ENCODE data around the gene PEX6.

PEX6 gene, protein sequence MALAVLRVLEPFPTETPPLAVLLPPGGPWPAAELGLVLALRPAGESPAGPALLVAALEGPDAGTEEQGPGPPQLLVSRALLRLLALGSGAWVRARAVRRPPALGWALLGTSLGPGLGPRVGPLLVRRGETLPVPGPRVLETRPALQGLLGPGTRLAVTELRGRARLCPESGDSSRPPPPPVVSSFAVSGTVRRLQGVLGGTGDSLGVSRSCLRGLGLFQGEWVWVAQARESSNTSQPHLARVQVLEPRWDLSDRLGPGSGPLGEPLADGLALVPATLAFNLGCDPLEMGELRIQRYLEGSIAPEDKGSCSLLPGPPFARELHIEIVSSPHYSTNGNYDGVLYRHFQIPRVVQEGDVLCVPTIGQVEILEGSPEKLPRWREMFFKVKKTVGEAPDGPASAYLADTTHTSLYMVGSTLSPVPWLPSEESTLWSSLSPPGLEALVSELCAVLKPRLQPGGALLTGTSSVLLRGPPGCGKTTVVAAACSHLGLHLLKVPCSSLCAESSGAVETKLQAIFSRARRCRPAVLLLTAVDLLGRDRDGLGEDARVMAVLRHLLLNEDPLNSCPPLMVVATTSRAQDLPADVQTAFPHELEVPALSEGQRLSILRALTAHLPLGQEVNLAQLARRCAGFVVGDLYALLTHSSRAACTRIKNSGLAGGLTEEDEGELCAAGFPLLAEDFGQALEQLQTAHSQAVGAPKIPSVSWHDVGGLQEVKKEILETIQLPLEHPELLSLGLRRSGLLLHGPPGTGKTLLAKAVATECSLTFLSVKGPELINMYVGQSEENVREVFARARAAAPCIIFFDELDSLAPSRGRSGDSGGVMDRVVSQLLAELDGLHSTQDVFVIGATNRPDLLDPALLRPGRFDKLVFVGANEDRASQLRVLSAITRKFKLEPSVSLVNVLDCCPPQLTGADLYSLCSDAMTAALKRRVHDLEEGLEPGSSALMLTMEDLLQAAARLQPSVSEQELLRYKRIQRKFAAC

DNA sequence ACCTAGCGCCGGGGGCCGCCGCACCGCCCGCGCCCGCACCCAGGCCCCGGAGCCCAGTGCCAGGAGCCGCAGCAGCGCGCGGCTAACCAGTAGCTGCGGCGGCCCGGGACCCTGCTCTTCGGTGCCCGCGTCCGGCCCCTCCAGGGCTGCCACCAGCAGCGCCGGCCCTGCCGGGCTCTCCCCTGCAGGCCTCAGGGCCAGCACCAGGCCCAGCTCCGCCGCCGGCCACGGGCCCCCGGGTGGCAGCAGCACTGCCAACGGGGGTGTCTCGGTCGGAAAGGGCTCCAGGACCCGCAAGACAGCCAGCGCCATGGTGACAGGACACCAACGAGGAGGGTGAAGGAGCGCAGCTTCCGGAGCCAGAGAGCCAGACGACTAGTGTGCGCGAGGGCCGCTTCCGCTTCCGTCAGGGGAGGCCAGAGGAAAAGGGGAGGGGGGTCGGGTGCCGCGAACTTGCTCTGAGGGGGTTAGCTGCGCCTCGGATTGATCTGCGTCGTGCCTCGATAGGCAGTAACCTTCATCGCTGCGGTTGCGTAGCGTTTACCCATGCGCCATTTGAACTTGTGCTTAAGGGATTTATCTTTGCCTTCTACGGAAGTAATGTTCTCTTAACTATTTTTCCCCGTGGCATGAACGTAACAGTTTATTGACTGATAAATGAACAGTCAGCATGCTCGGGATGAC, at the start of gene PEX6:
Gene PEX6 (minus strand): TSS at position 343 of the 684 bp plus-strand sequence. CDS start 31 bp downstream, at position 312.
- peak; percentile 88 to 91 for DNase-seq (ENCODE audit: low read depth in 2 of 2)

DNA sequence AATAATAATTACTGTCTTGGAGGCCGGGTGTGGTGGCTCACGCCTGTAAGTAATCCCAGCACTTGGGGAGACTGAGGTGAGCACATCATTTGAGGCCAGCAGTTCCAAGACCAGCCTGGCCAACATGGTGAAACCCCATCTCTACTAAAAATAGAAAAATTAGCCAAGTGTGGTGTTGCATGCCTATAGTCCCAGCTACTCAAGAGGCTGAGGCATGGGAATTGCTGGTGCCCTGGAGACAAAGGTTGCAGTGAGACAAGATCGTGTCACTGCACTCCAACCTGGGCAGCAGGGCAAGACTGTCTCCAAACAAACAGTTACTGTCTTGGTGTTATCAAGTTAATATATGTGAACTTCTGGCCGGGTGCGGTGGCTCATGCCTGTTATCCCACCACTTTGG, 47.4 kb upstream of the PEX6 start:
- no peak for DNase-seq (ENCODE audit: low read depth in 2 of 2)

DNA sequence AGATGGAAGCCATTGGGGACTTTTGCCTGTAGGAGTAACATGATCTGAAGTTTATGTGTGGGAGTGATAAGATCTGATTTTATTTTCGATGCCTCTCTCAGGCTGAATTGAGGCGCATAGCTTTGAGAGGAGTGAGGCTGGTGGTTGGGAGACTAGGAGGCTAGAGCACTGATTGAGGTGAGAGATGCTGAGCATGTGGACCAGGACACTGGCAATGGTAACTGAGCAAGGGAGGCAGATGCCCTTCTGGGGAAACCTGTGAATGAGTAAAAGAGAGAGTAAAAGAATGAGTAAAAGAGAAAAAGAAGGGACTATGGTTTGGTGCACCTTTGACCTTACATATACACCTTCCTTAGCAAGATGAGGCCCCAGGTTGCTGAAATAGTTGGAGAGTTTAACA, 45.5 kb upstream of the PEX6 start:
- peak in 1 of 2 donors; percentile 4 for DNase-seq (ENCODE audit: low read depth in 2 of 2)

DNA sequence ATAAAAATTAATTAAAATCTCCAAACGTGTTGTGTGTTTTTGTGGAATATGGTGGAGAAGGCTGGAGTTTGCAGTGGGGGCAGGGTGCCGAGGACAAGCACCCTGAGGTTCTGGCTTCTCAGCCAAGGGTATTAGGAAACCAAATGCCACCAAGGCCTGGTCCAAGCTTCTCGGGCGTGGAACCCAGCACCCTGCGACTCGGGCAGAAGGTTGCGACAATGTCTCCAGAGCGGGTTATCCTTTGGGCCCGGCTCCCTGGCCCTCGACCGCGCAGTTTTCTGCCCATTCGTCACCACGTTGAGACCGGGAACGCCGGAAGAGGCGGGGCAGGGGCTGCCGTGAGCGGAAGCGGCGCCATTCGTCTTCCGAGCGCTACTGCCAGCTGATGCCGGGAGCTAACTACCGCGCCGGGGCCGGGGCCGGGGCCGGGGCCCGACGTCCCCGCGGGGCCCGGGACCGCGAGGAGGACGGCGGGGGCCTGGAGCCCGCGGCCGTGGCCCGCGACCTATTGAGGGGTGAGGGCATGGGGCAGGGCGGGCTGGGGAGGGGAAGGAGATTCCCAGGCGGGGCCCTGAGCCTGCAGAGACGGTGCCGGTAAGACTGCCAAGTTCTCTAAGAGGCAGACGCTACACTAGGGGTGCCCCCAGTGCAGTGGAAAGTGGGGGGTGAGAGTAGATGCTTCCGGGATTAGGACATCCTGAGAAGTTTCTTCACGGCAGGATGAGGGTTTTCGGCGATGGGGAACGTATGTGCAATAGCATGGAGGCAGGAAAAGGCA, 42.5 kb upstream of the PEX6 start, which contains the start of gene RRP36:
Gene RRP36 (plus strand): TSS at position 354 of the 778 bp plus-strand sequence. CDS start 32 bp downstream, at position 386.
- DNase-seq (ENCODE audit: low read depth in 2 of 2), result peak; percentile 58 to 69

DNA sequence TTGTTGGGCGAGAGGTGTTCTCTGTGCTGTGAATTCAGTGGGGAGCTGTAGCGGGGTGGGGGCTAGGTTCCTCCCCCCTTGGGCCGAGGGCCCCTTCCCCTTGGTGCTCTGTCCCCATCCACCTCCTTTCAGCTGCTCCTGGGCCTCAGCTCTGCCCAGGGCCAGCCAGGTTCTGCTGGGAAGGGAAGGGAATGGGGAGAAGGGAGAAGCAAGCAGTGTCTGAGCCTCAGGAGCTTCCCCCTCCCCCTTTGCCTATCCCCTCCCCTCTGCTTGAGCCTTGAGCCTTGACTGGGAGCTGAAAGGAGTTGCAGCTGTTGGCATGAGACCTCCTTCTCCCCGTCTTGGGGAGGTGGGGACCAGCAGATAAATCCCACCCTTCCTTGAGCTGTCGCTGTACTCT, 41.9 kb upstream of the PEX6 start:
- no peak for DNase-seq (ENCODE audit: low read depth in 2 of 2)

DNA sequence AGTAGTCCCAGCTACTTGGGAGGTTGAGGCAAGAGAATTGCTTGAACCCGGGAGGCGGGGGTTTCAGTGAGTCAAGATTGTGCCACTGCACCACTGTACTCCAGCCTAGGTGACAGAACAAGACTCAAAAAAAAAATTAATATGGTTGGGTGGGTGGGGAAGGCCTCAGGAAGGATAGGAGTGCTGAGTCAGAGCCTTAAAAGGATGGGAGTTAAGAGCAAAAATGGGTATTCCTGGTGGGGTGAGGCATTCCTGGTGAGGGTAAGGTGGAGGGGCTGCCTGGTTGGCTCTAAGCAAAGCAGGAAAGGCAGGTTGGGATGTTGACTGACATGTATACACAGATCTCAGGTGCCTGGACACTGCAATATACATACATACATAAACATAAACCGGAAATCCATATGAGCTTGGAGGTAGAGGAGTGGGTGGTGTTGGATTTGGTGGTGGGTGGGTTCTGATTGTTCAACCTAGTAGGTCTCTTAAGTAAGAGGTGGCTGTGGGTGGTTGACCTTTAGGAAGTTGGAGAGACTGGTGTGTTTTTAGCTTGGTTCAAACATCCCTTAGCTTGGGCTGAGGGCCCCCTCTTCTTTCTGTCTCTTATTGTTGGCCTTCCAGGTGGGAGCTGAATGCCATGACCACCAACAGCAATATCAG, 41.2 kb upstream of the PEX6 start:
- DNase-seq (ENCODE audit: low read depth in 2 of 2), result no peak

DNA sequence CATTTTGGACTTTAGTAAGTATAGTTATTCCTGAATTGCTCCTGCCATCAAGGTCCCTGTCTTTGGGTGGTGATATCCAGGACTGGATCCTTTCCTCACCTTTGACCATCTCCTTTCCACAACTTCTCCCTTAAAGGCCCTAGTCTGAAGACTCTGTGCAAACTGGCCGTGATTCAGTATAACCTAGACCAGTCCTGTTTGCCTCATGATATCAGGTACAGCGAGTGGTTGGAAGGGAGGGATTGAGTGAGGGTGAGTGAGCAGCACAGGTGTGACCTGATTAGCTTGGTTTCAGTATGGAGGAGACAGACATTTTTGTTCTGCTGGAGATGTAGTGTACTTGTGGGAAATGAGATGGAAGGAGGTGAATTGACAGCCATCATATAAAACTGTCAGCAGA, 40.2 kb upstream of the PEX6 start:
- DNase-seq (ENCODE audit: low read depth in 2 of 2), result no peak

DNA sequence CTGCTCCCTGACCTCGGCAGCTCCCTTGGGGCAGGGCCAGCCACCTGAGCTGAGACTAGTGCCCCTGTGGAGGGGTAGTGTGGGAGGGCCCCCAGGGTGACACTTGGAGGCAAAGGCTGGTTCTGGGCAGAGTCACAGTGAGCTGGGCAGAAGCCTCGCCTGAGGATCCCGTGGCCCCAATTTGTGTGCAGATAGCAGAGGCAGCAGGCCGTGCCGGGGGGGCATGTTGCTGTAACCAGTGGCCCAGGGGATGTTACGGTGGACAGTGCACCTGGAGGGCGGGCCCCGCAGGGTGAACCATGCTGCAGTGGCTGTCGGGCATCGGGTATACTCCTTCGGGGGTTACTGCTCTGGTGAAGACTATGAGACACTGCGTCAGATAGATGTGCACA, 38.0 kb upstream of the PEX6 start:
- no peak for DNase-seq (ENCODE audit: low read depth in 2 of 2)

DNA sequence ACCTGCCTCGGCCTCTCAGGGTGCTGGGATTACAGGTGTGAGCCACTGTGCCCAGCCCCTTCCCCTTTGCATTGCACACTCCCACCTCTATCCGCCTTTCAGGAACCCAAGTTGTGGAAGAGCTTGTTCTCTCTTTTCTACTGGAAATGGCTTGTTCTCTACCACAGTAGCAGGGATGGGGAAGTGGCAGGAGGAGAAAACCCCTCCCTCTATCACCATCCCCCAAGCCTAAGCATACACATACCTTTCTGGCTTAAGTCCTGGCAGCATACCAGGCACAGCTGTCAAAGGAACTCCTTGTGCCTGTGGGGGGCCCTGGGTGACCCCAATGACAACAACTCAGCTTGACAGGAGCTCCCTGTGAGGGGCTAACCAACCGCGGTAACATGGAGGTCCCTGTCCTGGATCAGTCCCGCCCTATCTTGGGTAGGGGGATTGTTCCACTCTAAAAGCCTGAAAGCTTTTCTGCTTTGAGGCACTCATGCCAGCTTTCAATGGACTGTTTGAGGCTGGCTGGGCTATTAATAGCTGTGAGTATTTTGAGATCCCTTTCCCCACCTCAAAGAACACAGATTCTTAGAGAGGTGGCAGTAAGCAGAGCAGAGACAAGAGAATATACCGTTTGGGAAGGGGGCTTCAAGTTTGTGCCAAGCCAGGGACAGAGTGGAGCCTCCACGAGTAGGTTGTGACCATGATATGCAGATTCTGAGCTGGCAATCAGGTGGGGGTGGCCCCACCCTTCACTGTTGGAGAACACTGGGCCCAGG, 37.4 kb upstream of the PEX6 start:
- no peak for DNase-seq (ENCODE audit: low read depth in 2 of 2)

DNA sequence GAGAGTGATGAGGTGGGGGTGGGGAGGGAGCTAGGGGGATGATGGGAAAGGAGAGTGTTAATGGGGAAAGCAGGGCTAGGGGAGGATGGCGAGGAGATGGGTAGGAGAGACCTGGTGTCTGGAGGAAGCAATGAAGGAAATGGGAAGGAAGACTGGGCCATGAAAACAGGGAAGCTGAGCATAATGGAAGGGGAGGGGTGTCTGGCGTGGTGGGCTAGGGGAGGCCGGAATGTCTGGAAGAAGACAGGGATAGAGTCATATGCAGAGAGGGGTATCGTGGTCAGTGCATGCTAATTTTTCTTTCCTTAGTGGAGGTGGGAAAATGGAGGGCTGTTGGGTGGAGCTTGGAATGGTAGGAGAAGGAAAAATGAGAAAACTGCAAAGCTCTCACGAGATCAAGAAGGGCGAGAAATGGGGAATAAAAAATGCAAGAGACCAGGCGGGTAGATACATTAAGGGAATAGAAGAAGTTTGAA, 35.5 kb upstream of the PEX6 start:
- DNase-seq (ENCODE audit: low read depth in 2 of 2), result no peak

DNA sequence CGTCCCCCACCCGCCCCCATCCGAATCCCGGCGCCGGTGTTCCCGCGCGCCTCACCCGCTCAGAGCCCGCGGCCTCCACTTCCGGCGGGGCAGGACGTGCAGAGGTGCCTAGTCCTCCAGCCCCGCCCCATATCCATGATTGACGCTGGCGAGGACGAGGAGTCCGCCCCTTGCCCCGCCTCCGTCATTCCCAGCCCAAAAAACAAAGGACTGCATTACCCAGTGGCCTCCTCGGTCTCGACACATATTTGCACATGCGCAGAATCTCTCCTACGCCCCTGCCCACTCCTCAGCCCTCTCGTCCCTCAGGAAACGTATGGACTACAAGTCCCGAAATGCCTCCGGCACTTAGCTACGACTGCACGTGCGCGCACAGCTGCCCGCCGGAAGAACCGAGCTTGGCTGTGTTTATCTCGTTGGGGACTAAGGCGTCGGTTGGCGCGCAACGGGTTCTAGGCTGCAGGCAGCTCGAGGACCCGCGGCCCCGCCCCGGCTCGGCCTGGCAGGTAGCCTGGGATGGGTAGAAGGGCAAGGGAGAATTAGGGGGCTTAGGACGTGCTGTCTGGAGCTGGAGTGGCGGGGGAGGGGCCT, 35.0 kb upstream of the PEX6 start, which contains the start of the genes KLHDC3 and MEA1:
Gene KLHDC3 (plus strand): TSS at position 407 of the 591 bp plus-strand sequence. CDS start 2,944 bp downstream, outside the sequence.
Gene MEA1 (minus strand): TSS at position 104 of the 591 bp plus-strand sequence. CDS start 133 bp downstream, outside the sequence.
- DNase-seq (ENCODE audit: low read depth in 2 of 2), result peak; percentile 99

DNA sequence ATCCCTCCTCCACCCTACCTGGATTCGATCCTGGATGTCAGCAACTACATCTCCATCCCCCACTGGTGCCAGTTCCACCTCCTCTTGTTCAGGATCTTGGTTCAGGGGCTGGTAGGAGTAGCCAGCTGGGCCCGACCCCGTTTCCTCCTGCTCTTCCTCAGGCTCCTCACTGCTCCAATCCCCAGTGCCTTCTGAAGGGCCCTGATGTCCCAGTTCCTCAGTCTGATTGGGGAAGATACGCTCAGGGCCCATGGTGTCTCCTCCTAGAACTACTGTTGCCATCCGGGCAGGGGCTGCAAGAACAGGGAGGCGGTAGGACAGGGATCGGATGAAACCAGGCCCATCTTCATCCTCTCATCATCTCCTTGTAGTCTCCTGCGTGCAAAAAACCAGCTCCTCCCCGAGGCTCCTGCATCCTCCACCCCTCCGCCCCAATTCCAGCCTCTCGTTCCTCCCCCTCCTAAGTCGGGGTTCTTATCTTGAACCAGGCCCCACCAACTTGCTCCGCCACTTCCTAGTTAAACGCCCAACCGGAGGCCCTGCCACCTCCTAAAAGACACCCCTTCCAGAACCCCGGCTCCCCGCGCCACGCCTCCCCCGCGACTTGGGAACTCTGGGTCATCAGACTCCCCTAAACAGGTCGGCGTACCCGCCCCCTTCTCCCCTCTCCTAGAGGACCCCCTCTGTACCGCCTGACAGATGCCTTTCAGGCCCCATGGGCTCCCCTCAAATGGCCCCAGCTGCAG, 34.3 kb upstream of the PEX6 start:
- DNase-seq (ENCODE audit: low read depth in 2 of 2), result no peak

DNA sequence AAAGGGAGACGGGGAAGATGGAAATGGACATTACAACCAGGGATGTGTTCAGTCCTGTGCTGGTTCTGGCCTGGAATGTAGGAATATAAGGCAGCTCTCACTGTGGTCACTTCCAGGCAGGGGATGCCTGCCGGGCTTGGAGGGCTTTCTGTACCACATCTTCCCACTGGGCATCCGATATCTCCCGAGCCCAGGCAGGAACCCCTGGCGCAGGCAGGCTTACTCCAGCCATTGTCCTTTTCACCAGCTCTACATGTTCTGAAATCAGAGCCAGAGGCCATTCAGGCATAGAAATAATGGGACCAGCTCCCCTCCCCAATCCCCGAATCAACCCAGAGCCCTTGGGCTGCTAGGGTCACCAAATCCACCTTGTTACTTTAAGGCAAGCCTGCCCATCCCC, 33.4 kb upstream of the PEX6 start:
- DNase-seq (ENCODE audit: low read depth in 2 of 2), result no peak

DNA sequence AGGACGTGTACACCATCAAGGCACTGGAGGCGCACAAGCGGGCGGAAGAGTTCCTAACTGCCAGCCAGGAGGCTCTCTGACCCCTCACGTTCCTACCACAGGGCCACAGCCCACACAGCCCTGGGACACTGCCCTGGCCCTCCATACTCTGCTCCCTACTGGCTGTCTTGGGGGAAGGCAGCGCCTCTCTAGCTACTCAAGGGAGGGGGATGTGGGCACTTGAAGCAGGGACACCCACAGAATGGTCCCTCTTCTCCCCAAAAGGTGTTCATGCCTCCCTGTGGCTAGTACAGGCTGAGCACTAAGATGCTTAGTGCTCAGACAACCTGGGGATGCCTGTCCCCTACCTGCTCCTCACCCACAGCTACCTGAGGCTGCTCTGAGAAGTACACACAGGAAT, 32.2 kb upstream of the PEX6 start:
- DNase-seq (ENCODE audit: low read depth in 2 of 2), result no peak

DNA sequence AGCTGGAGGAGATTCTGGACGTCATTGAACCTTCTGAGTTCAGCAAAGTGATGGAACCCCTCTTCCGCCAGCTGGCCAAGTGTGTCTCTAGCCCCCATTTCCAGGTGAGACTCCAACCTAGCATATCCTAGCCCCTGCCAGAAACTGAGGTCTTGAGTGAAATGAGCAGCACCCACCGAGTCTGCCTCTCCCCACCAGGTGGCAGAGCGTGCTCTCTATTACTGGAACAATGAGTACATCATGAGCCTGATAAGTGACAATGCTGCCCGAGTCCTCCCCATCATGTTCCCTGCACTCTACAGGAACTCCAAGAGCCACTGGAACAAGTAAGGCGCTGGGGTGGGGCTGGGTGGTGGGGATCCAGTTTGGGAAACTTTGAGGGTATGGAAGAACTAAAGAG, 30.1 kb upstream of the PEX6 start:
- DNase-seq (ENCODE audit: low read depth in 2 of 2), result no peak

DNA sequence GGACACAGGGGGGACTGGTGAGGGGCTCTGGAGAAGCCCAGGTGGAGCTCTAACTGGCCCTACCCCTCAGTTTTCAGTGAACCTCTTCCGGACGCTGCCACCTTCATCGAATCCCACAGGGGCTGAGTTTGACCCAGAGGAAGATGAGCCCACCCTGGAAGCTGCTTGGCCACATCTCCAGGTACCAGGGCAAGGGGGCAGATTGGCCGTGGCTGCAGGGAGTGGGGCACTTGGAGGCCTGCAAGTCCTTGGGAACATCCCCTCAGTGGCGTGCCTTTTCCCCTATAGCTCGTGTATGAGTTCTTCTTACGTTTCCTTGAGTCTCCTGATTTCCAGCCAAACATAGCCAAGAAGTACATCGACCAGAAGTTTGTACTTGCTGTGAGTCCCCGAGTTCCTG, 28.1 kb upstream of the PEX6 start:
- DNase-seq (ENCODE audit: low read depth in 2 of 2), result no peak

DNA sequence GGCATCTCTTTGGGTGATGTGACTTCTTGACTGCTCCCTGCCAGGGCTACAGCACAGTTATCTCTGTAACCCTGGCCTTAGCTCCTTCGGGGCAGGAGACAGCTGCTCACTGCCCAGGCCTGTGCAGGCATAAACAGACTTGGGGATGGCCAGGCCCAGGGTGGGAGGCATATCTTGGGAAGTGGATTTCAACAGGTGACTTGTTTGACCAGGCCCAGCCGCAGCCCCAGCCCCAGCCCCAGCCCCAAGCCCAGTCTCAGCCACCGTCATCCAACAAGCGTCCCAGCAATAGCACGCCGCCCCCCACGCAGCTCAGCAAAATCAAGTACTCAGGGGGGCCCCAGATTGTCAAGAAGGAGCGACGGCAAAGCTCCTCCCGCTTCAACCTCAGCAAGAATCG, 27.3 kb upstream of the PEX6 start:
- DNase-seq (ENCODE audit: low read depth in 2 of 2), result no peak

DNA sequence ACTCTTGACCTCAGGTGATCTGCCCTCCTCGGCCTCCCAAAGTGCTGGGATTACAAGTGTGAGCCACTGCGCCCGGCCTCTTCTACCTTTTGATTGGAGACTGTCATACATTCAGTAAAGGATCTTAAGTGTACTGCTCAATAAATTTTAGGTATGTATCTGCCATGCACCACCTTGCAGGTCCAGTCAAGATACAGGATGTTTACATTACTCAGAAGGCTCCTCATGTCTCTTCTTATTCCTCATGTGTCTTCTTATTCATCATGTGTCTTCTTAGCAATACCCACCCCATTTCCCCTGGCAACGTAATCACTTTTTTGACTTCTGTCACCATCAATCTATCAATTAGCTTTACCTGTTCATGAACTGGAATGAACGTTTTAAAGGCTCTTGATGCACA, 26.9 kb upstream of the PEX6 start:
- DNase-seq (ENCODE audit: low read depth in 2 of 2), result no peak

Measured in stimulated activated CD8-positive, alpha-beta memory T cell treated with anti-CD3 and anti-CD28 coated beads, Interleukin-15, amount 100 ng/mL, for 48 hours (primary cell).